ENCODE results near the gene EP400.
"Not testable (repeated sequence)": the region's sequence is repeated elsewhere in the genome, so short reads cannot be mapped to it uniquely, and the experiment has no call there.

The EP400 gene

DNA sequence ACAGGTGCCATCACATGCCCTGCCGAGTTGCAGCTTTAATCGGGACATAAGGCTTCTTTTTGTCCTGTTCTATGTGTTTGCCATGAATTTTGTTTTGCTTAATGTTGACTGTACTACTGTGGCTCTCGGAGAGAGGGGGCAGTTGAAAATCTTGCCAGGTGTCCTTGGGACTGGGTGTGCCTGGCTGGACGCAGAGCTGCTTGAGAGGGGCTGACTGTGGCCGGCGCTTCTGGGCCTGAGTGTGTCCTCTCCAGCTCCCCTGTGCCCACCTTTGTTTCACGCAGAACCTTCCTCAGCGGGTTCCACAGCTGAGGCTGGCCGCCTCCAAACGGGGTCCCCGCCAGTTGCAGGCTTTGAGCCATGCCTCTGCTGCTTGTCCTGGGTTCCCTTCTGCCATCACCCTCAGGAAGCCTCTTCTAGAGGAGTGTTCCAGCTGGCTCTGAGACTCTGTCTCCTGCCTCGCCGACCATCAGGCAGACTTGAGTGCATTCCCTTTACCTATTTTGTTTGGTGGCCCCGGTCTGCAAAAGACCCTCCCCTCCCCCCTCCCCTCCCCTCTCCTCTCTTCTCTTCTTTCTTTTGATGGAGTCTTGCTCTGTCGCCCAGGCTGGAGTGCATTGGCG is 144.6 kb downstream of the EP400 start:
- DNase-seq (ENCODE audit: low read depth) = no peak

DNA sequence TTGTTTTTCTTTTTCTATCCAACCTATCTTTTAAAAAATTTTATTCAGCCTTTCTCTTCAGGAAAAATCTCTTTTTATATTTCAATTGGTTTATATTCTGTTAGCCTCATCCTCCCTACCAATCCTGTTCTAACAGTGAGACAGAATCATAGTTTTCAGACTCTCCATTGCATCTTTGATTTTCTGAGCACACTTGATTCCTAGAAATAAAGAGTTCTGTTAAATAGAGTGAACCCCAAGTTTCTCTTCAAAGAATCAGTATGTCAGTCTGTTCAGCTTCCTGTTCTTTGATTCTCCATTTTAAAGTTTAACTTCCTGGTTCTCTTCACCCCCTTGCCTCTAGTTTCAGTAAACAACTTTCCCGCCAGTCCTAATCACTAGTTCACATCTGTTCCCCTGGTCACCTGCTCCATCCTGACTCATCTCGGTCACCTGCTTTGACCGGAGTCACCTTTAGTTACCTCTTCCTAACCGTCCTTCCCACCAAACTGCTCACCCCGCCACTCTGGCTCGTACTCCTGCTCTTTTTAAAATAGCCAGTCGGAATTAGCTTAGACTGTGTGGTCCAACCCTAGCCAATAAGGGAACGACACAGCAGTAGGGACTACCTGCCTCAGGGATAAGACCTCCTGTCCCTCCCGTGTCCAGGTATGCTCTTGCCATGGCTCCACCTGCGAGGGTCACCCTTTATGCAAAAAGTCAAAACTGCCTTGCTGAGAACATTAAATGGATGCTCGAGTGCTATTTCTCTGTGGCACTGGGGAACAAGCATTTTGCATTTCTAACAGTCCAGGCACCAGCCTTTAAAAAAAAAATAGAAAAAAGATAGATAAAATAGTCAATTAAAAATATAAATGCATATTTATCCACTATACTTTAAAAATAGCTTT is 146.0 kb downstream of the EP400 start:
- DNase-seq (ENCODE audit: low read depth) = no peak

DNA sequence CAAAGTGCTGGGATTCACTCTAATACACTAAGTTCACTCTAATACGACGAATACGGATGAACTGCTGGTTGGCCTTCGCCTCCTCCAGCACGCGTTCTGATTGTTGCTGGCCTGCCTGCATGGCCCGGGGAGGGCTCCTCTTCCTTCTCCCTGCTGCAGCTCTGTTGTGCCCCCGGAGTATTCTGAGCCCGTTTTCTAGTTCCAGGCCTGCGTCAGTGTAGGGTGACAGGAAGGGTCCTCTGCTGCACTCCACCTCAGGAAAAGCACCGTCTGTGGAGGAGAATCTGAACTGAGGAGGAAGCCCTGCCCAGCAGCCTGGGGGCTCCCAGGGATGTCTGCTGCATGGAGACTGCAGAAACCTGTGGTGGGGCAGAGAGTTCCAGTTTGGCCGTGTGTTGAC is 150.0 kb downstream of the EP400 start:
- no peak for DNase-seq (ENCODE audit: low read depth)

DNA sequence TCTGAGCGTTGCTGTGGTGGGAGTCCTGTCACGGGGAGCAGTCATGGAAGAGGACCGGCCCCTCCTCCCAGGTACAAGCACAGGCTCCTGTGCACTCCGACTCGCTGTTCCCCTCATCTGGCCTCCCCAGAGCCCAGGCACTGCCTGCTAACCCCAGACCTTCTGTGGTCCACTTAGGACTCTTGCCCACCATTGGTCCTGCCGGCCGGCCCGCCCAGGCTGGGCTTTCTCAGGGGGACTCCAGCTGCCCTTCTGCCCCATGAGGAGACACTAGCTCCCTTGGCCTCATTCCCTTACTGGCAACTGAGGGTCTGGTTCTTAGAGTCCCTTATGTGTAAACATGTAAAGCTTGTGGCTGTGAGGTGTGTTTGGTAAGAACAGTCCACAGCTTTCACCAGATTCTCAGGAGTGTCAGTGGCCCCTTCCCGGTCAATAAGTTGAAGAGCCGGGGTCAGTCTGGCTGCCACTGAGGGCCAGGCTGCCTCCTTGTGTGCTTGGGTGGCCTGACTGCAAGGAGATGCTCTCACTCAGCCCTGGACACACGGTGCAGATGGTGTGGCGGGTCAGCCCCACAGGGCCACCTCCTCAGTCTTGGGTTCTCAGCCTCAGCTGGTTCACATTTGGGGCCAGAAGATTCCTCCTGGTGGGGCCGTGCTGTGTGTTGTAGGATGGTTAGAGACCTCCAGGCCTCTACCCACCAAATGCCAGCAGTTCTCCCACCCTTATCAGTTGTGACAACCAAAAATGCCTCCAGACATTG is 150.7 kb downstream of the EP400 start:
- no peak for DNase-seq (ENCODE audit: low read depth)

DNA sequence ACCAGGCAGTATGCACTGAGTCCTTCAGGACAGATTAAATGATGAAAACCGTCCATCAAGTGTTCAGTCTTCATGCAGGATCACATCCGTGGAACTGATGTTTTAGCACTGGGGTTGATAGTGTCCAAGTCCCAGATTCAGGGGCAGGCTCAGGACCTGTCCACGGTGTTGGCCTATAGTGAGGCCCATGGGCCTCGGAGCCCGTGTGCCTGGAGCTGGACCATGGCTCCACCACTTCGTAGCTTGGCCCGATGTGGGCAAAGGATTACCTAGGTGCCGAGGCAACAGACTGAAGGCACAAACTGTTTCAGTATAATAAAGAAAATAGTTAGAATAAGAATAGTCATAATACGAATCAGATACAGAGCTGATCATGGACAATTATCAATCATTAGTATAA is 152.6 kb downstream of the EP400 start:
- DNase-seq (ENCODE audit: low read depth) = no peak

DNA sequence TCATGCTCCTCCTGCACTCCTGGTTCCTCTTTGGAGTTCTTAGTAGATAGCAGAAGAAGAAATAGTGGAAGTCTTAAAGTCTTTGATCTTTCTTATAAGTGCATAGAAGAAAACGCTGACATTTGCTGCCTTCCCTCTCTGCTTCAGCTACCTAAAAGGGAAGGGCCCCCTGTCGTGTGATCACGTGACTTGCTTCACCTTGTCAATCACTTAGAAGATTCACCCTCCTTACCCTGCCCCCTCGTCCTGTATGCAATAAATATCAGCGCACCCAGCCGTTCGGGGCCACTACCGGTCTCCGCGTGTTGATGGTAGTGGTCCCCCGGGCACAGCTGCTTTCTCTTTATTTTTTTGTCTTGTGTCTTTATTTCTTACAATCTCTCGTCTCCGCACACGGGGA is 153.3 kb downstream of the EP400 start:
- not testable (repeated sequence) for DNase-seq (ENCODE audit: low read depth)

DNA sequence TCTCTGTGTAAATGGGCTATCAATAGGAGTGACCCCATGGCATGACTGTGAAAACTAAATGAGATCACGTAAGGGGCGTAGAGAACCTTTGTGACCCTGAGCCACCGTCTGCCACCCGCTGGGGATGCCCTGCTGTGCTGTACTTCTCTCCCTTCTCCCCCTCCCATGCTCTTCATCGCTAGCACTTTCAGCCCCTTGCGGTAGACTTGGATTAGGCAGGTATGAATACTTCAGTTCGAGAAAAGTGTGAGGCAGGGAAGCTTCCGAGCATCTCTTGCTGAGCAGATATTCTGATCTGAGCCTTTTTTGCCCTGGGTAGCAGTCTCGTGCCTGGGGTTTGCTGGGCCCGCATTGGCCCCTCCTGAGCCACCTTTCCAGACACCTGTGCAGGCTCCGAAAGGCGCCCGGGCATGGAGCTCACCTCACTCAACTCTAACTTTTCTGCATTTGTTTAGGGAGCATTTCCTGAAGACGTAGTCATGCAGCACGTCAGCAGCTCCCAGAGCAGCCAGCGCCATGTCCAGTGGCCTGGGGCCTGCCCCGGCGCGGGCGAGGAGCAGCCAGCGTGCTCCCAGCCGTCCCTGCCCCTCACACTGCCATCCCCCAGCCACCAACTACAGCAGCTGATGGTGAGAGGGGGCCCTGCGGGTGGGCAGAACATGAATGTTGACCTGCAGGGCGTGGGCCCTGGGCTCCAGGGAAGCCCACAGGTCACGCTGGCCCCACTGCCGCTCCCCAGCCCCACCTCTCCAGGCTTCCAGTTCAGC is 154.0 kb downstream of the EP400 start:
- no peak for DNase-seq (ENCODE audit: low read depth)

DNA sequence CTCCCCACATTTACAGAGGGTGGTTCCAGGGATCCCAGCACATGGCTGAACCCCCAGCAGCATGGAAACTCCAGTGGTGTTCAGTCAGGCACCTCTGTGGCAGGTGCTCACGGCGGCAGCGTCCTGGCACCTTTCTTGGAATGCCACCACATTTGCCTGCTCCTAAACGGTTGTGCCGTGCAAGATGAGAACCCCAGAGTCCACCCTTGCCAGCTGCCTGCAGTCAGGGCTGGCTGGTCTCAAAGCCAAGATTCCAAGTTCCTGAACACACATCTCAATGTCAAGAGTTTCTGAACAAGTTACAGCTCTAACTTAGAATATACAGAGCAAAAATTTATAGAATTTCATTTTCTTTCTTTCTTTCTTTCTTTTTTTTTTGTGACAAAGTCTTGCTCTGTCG is 155.7 kb downstream of the EP400 start:
- DNase-seq (ENCODE audit: low read depth) = no peak

DNA sequence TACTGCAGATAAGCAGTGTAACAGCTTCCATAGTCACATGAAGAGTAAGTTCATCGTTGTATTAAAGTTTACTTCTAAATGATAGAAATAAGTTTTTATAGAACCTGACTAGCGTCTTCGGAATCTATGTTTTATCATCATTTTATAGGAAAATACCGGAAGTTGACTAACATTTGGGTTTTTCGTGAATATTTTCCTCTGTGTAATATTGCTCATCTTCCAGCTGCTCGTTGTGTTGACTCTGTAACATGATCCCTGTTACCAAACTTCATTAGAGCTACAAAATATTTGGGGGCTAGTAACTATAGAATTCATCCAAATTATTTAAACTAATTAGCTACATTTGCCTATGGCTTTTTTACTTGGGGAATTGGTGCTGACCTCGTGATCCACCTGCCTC is 157.2 kb downstream of the EP400 start:
- no peak for DNase-seq (ENCODE audit: low read depth)

DNA sequence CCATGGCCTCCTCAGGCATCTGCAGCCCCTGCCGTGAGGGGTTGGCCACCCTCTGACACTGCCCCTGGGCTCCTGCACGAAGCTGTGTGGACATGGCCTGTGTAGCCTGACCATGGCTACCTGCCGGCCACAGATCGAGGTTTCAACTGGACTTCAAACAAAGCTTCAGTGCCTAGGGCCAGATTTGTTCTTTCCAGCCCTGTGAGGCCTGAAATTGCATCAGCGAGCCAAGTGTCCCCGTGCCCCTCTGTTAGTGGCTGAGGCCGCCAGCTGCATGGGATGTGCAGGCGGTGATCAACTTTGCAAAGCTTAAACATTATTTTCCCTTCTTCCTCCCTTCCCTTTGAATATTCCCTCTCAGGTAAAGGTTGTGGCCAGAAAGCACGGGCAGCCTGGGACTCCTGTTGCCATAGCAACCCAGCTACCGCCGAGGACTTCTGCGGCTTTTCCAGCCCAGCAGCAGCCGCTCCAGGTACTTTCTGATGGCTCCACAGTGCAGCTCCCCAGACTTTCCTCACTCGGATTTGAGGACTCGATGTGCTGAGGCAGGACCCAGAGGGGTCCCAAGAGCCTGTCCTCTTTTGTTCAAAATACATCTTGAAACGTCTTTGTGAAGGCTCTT is 158.6 kb downstream of the EP400 start:
- no peak for DNase-seq (ENCODE audit: low read depth)

DNA sequence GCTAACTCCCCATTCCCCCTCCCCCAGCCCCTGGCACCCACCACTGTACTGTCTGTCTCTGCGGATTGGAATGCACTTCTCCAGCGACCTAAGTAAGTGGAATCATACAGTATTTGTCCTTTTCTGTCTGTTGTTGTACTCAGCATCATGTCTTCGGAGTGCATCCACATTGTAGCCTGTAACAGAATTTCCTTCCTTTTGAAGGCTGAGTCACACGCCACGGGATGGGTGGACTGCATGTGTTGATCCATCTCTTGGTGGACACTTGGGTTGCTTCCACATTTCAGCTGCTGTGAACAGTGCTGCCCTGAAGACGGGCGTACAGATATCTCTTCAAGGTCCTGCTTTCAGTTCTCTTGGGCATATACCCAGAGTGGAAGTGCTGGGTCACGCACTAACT is 160.0 kb downstream of the EP400 start:
- DNase-seq (ENCODE audit: low read depth) = no peak

DNA sequence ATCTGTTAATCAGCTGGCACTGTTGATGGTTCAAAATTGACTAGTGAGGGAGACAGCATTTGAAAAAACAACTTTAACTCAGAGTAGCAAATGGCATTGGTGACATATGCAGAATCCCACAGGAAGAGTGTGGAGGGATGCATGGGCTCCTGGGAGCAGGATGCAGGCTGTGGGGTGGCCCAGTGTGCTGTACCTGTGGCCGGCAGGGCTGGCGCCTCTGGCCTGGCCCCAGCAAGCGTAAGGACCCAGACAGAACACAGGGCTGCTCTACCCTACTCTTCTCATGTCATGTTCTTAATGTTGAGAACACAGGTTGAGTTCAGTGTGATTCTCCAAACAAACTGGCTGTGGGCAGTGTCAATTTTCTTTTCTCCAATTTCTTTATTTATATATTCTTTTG is 160.9 kb downstream of the EP400 start:
- DNase-seq (ENCODE audit: low read depth) = no peak

DNA sequence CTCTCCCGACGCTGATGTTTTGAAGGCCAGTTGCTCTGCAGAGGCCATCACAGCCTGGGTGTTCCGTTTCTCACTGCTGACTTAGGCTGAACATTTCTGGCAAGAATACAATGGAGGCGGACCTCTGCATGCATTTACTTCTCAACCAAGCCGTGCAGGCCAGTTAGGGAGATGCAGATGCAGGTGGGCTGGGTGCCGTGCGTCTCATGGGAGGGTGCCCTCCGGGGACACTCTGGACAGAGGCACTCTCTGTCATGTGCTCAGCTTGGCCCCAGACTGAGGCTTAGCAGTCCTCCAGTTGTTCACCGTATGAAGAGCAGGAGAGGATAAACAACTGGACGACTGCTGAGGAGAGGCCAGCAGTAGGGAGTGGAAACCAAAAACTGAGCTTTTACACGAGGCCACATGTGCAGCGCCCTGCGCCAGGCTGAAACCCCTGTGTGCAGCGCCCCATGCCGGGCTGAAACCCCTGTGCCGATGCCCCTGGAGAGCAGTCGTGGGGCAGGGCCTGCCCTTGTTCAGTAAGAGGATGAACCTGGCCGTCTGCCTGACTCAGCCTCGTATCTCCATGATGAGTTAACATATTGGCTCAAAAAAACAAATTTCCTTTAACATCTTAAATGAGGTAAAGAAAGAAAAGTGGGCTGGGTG is 162.0 kb downstream of the EP400 start:
- DNase-seq (ENCODE audit: low read depth) = no peak

DNA sequence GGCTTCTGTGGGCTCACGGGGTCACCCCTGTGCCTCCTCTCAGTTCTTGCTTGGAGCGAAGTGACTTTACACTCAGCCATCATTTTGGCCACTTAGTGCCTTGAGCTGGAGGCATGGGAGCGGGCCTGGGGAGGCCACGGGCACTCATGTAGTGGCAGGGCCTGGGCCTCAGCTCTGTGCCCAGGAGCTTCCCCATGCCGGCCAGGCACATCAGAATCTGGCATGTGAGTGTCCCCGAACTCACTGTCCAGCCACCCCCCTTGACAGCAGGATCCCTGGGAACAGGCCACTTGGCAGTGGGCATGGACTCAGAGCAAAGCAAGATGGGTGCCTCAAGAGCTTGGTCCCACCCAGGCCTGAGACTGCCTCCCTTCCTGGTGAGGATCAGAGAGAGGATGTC is 164.9 kb downstream of the EP400 start:
- DNase-seq (ENCODE audit: low read depth) = no peak

DNA sequence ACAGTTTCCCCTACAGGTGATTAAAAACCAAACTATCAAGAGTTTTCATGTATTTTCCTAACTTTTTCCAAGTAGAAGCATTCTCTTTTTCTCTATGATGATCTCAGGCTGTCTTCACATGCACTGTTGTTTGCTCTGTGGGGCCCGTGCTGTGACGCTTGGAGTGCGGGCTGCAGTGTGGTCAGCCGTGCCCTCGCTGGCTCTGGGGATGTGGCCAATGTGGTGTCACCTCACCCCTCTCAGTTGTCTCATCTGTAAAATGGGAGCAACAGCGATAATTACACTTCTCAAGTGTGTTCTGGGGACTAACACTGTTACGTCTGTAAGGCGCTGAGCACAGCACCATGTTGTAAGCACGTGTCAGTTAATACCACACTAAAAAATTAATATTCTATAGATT is 165.8 kb downstream of the EP400 start:
- DNase-seq (ENCODE audit: low read depth) = no peak

DNA sequence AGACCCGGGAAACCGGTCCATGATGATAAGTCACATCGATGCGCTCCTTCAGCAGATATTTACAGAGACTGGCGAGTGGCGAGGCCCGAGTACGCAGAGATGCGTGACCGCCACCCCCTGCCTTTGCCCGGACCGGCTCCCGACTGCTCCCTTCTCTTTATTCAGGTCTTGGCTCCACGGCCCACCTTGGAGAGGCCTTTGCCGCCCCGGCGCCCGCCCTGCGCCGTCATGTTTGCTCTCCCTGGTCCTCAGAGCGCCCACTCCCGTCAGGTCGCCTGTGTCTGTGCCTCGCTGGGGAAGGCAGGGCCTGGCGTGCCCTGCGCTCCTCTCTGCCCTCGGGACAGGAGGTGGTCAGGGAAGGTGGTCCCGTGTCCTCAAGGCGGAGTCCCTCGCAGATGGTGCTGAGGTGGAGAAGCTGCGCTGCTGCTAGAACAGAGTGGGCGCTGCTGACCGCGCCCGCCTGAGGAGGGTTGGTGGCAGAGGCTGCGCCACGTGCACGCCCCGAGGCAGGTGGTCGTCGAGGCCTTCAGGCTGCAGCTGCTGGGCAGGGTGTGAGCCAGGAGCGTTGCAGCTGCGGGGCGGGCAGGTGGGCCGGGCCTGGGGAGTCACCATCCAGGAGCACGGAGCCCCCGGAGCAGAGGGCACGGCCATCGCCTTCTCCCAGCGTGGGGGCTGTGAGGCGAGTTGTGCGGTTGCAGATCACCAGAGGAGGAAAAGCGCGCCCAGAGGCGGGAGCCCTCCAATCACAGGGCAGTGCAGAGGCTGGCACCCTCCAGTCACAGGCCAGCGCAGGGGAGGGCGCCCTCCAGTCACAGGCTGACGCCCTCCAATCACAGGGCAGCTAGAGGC is 167.2 kb downstream of the EP400 start:
- DNase-seq (ENCODE audit: low read depth) = no peak

DNA sequence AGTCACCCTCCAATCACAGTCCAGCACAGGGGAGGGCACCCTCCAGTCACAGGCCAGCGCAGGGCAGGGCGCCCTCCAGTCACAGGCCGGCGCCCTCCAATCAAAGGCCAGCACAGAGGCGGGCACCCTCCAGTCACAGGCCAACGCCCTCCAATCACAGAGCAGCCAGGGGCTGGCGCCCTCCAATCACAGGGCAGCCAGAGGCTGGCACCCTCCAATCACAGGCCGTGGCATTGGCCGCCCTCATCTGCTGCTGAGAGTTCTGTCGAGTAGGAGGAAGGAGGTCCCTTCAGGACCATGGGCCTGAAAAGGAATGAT is 167.8 kb downstream of the EP400 start:
- DNase-seq (ENCODE audit: low read depth) = no peak

DNA sequence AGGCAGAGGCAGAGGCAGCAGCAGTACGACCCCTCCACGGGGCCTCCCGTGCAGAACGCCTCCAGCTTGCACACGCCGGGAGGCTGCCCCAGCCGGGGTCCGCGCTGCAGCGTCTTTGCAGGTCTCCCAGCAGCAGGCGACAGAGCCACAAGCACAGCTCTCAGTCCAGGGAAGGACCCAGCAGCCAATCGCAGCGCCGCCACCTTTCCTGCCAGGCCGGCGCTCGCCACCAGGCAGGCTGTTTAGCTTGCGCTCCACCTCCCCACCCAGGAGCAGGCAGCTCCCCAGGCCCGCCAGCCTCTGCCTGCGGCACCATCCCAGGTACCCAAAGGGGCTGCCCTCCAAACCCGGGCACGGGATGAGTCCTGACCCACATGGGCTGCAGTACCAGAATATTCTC is 169.1 kb downstream of the EP400 start:
- no peak for DNase-seq (ENCODE audit: low read depth)

DNA sequence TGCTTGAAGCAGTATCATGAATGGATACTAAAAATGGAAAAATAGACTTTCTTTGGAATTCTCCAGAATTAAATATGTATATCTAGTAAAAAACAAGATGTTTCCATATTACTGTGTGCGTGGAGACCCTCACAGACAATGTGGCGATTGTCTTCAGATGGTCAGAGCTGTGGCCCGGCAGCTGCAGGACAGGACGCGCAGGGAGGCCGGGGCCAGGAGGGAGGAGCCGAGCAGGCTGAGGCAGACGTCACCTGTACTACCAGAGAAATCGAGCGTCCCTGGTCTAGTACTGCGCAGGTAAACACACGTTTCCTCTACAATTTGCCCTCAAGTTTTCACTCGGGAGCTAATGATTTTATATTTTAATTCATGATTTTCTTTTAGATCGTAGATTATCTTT is 171.5 kb downstream of the EP400 start:
- DNase-seq (ENCODE audit: low read depth) = no peak

DNA sequence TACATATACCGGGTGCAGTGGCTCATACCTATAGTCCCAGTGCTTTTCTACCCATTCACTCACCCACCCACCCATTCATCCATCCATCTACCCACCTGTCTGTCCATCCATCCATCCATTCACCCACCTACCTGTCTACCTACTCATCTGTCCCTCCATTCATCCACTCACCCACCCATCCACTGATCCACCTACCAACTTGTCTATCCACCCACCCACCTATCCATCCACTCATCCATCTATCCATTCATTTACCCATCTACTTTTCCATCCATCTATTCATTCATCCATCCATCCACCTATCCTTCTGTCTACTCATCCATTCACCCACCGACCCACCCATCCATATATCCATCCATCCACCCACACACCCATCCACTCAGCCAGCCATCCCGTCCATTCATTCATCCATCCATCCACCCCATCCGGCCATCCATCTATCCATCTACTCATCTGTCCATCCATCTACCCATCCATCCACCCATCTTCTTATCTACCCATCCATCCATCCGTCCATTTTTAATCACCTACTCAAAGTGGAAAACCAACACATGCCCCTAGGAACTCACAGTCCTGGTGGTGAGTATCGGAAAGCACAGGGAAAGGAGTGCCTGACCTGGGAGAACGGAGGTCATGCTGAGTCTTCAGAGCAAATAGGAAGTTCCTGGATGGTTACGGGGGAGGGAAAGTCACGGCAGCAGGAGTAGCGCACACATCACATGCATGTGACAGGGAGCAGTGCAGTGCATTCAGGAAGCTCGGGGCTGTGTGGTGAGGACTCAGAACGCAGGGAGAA is 174.4 kb downstream of the EP400 start:
- no peak for DNase-seq (ENCODE audit: low read depth)
